Neural progenitor cell (in vitro differentiated cells): ENCODE results near the gene FAM209A.

Experiments
- CTCF ChIP-seq: fragments of 200-600 bp; sonication (generic); IDR thresholded peaks from 2 replicates; pipeline ENCODE4 v1.5.1; 2017; ENCODE audit warnings: antibody characterized with exemption, mild to moderate bottlenecking
- EZH2 ChIP-seq: fragments of 200-600 bp; sonication (generic); IDR thresholded peaks from 2 replicates; pipeline ENCODE4 v1.6.1; 2017; ENCODE audit warnings: antibody characterized with exemption, mild to moderate bottlenecking, moderate library complexity
- EZH2phosphoT487 ChIP-seq: fragments of 200-600 bp; sonication (generic); IDR thresholded peaks from 2 replicates; pipeline ENCODE4 v1.6.1; 2017; ENCODE audit warnings: antibody characterized with exemption

GRCh38 chr20:56540415-56540814, 15.9 kb downstream of the FAM209A start:
- no peak for TF ChIP-seq CTCF
- TF ChIP-seq EZH2phosphoT487, result no peak
- TF ChIP-seq EZH2, result no peak
